Measurements from ENCODE around the gene ZC3HAV1. TPM values are rescaled to one million over a fixed set of nuclear protein-coding genes. Genes with fewer than 3 reads are reported as not detected.

ZC3HAV1 gene
- total and polyA plus RNA-seq, 2 of the 13 experiments (the other 11 are each of a cell fraction or from before 2014, with no cell fraction given) = 12.7 to 23.7 TPM

GRCh38 chr7:139035586-139036353, 73.8 kb downstream of the ZC3HAV1 start, which contains the start of gene ZC3HAV1L (continued):
- TF ChIP-seq, protein P1, sequence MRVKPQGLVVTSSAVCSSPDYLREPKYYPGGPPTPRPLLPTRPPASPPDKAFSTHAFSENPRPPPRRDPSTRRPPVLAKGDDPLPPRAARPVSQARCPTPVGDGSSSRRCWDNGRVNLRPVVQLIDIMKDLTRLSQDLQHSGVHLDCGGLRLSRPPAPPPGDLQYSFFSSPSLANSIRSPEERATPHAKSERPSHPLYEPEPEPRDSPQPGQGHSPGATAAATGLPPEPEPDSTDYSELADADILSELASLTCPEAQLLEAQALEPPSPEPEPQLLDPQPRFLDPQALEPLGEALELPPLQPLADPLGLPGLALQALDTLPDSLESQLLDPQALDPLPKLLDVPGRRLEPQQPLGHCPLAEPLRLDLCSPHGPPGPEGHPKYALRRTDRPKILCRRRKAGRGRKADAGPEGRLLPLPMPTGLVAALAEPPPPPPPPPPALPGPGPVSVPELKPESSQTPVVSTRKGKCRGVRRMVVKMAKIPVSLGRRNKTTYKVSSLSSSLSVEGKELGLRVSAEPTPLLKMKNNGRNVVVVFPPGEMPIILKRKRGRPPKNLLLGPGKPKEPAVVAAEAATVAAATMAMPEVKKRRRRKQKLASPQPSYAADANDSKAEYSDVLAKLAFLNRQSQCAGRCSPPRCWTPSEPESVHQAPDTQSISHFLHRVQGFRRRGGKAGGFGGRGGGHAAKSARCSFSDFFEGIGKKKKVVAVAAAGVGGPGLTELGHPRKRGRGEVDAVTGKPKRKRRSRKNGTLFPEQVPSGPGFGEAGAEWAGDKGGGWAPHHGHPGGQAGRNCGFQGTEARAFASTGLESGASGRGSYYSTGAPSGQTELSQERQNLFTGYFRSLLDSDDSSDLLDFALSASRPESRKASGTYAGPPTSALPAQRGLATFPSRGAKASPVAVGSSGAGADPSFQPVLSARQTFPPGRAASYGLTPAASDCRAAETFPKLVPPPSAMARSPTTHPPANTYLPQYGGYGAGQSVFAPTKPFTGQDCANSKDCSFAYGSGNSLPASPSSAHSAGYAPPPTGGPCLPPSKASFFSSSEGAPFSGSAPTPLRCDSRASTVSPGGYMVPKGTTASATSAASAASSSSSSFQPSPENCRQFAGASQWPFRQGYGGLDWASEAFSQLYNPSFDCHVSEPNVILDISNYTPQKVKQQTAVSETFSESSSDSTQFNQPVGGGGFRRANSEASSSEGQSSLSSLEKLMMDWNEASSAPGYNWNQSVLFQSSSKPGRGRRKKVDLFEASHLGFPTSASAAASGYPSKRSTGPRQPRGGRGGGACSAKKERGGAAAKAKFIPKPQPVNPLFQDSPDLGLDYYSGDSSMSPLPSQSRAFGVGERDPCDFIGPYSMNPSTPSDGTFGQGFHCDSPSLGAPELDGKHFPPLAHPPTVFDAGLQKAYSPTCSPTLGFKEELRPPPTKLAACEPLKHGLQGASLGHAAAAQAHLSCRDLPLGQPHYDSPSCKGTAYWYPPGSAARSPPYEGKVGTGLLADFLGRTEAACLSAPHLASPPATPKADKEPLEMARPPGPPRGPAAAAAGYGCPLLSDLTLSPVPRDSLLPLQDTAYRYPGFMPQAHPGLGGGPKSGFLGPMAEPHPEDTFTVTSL (CRISPR knock-in tag; IDR thresholded peaks at IDR 0.05; ENCODE audit: borderline replicate concordance) = no peak
- no peak; the same call in 1 of the 2 replicates for TF ChIP-seq IRF2 (CRISPR knock-in tag; IDR thresholded peaks at IDR 0.05)
- TF ChIP-seq CREB1 (IDR thresholded peaks at IDR 0.05) = no peak
- no peak for TF ChIP-seq CREB1 (CRISPR knock-in tag; IDR thresholded peaks at IDR 0.05)
- no peak for TF ChIP-seq NR3C1 (CRISPR knock-in tag; IDR thresholded peaks at IDR 0.05)
- TF ChIP-seq ZFP36L1 (CRISPR knock-in tag; IDR thresholded peaks at IDR 0.05) = peak; percentile 55; the same call in 1 of the 2 replicates
- TF ChIP-seq MAFK (conservative IDR thresholded peaks at IDR 0.05 in 1 of 2, IDR thresholded peaks at IDR 0.05 in 1 of 2; ENCODE audit: low read length in 2 of 2) = no peak
- no peak for TF ChIP-seq ZNF569 (CRISPR knock-in tag; IDR thresholded peaks at IDR 0.05; ENCODE audit: borderline replicate concordance)
- TF ChIP-seq ZMYM4 (CRISPR knock-in tag; IDR thresholded peaks at IDR 0.05) = peak; percentile 63
- no peak for TF ChIP-seq RARA (CRISPR knock-in tag; IDR thresholded peaks at IDR 0.05)
- TF ChIP-seq KMT2B (CRISPR knock-in tag; IDR thresholded peaks at IDR 0.05) = no peak
- peak; percentile 45; the same call in 1 of the 2 replicates for TF ChIP-seq KMT2A (CRISPR knock-in tag; IDR thresholded peaks at IDR 0.05)
- no peak for TF ChIP-seq ATRX (CRISPR knock-in tag; IDR thresholded peaks at IDR 0.05; ENCODE audit: borderline replicate concordance)
- TF ChIP-seq ZNF720 (CRISPR knock-in tag; IDR thresholded peaks at IDR 0.05) = no peak
- TF ChIP-seq ZC3H4 (CRISPR knock-in tag; IDR thresholded peaks at IDR 0.05; ENCODE audit: borderline replicate concordance) = no peak
- TF ChIP-seq MTA3 (CRISPR knock-in tag; IDR thresholded peaks at IDR 0.05) = no peak
- no peak for TF ChIP-seq FUBP1 (CRISPR knock-in tag; IDR thresholded peaks at IDR 0.05; ENCODE audit: borderline replicate concordance)
- TF ChIP-seq PAF1 (CRISPR knock-in tag; IDR thresholded peaks at IDR 0.05) = no peak
- TF ChIP-seq, protein P2, sequence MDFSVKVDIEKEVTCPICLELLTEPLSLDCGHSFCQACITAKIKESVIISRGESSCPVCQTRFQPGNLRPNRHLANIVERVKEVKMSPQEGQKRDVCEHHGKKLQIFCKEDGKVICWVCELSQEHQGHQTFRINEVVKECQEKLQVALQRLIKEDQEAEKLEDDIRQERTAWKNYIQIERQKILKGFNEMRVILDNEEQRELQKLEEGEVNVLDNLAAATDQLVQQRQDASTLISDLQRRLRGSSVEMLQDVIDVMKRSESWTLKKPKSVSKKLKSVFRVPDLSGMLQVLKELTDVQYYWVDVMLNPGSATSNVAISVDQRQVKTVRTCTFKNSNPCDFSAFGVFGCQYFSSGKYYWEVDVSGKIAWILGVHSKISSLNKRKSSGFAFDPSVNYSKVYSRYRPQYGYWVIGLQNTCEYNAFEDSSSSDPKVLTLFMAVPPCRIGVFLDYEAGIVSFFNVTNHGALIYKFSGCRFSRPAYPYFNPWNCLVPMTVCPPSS (IDR thresholded peaks at IDR 0.05) = no peak
- no peak for TF ChIP-seq SKI (IDR thresholded peaks at IDR 0.05; ENCODE audit: partially characterized antibody)
- TF ChIP-seq ZNF160 (CRISPR knock-in tag; IDR thresholded peaks at IDR 0.05) = 0 out of 2 replicates have a peak, but pooled peaks have one; percentile 75
- no peak for TF ChIP-seq SMYD3 (CRISPR knock-in tag; IDR thresholded peaks at IDR 0.05)
- peak; percentile 40; the same call in 1 of the 2 replicates for TF ChIP-seq TARDBP (CRISPR knock-in tag; IDR thresholded peaks at IDR 0.05)
